Thoracic aorta (tissue), 2 donors: ENCODE measurements around the gene CPEB2. TPM values are rescaled to one million over a fixed set of nuclear protein-coding genes. Genes with fewer than 3 reads are reported as not detected.

Source experiments
- ATAC-seq: fragments of 150-250 bp; one replicate; pipeline ENCODE4 v1.8.0; 2017; ENCODE audit warnings: low read depth; ENCODE audit not compliant: insufficient number of reproducible peaks, low FRiP score
- DNase-seq: peaks from one replicate; pipeline ENCODE4 v3.0.0-alpha.2; 2020; ENCODE audit warnings: low spot score
- H3K27ac ChIP-seq, 2 donors: fragments of 200-600 bp; sonication (generic); 1 replicate in 1 of 2; 2 replicates in 1 of 2; pipeline ENCODE4 v1.5.1; 2016; ENCODE audit warnings: mild to moderate bottlenecking in 2 of 2, moderate library complexity in 2 of 2
- H3K27me3 ChIP-seq: fragments of 200-600 bp; sonication (generic); replicated peaks from 2 replicates; pipeline ENCODE4 v1.6.0; 2016; ENCODE audit warnings: mild to moderate bottlenecking; ENCODE audit not compliant: insufficient read depth
- H3K36me3 ChIP-seq: fragments of 200-600 bp; sonication (generic); one replicate; pipeline ENCODE4 v1.5.1; 2016
- H3K4me1 ChIP-seq, 2 donors: fragments of 200-600 bp; sonication (generic); 1 replicate in 1 of 2; 2 replicates in 1 of 2; pipeline versions ENCODE4 v1.5.1 to v1.6.0; 2016; ENCODE audit warnings: low read depth in 2 of 2, mild to moderate bottlenecking in 1 of 2; ENCODE audit not compliant: control insufficient read depth in 1 of 2
- H3K4me3 ChIP-seq: fragments of 200-600 bp; sonication (generic); 2 replicates; pipeline ENCODE4 v1.5.1; 2016; ENCODE audit warnings: mild to moderate bottlenecking
- H3K9me3 ChIP-seq: fragments of 200-600 bp; sonication (generic); 2 replicates; pipeline ENCODE4 v1.5.1; 2016
- total RNA-seq, 2 donors: library from RNA; depleted of rRNA; stranded (reverse); fragments of >200 nt; gene quantifications; one replicate each; pipeline versions ENCODE4 v1.1.0 to v1.2.3, GENCODE V29; 2016
- TF ChIP-seq, protein P1 (sequence below): fragments of 200-600 bp; sonication (generic); IDR thresholded peaks from one replicate; pipeline ENCODE4 v1.5.1; 2019; ENCODE audit warnings: antibody characterized with exemption

The CPEB2 gene
- total RNA-seq, 2 donors from 2014 or later = 31.0 to 33.4 TPM

DNA sequence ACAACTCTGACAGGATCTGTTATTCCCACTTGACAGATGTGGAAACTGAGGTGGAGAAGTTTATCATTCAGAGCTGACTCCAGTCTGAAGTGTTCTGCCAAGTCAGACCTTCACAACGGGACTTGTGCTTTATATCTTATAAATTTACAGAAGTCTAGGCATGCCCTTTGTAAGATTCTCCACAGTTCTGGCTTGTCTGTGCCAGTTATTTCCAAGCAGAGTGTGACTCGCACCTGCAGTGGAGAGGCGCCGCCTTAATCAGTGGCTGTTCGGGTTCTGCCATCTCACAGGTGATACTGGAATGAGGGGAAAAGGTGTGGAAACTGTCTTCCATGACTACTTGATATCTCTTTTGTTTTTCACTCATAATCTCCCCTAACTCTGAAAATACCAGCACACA, 63.2 kb downstream of the CPEB2 start:
- Histone ChIP-seq H3K4me3 (no peak overlapping the region), H3K9me3 (no peaks in the 10 kb centered on the region), H3K36me3 (peaks cover 4% of the 10 kb centered on the region), H3K27ac (peak overlapping the region; percentile 14 to 36), H3K4me1 (peaks cover 12 to 34% of the 10 kb centered on the region in 2 donors), H3K27me3 (no peaks in the 10 kb centered on the region)
- ATAC-seq = no peak
- DNase-seq = no peak
- TF ChIP-seq, protein P1, sequence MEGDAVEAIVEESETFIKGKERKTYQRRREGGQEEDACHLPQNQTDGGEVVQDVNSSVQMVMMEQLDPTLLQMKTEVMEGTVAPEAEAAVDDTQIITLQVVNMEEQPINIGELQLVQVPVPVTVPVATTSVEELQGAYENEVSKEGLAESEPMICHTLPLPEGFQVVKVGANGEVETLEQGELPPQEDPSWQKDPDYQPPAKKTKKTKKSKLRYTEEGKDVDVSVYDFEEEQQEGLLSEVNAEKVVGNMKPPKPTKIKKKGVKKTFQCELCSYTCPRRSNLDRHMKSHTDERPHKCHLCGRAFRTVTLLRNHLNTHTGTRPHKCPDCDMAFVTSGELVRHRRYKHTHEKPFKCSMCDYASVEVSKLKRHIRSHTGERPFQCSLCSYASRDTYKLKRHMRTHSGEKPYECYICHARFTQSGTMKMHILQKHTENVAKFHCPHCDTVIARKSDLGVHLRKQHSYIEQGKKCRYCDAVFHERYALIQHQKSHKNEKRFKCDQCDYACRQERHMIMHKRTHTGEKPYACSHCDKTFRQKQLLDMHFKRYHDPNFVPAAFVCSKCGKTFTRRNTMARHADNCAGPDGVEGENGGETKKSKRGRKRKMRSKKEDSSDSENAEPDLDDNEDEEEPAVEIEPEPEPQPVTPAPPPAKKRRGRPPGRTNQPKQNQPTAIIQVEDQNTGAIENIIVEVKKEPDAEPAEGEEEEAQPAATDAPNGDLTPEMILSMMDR = no peak

DNA sequence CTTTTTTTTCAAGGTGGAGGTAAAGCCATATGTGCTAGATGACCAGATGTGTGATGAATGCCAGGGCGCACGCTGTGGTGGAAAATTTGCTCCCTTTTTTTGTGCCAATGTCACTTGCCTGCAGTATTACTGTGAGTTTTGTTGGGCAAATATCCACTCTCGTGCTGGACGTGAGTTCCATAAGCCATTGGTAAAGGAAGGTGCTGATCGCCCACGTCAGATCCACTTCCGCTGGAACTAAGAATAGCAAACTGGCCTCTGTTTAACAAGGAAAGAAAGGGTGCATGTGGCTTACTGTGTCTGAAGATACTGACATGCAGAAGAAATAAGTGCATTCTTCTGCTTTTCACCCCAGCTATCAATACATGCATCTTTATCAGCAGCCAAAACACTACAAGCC, 63.9 kb downstream of the CPEB2 start:
- Histone ChIP-seq H3K4me3 (no peak overlapping the region), H3K27ac (peak overlapping the region; percentile 14 to 36), H3K9me3 (no peaks in the 10 kb centered on the region), H3K4me1 (peaks cover 13 to 35% of the 10 kb centered on the region in 2 donors), H3K36me3 (peaks cover 4% of the 10 kb centered on the region), H3K27me3 (no peaks in the 10 kb centered on the region)
- TF ChIP-seq, protein P1 = no peak
- no peak for ATAC-seq
- no peak for DNase-seq

DNA sequence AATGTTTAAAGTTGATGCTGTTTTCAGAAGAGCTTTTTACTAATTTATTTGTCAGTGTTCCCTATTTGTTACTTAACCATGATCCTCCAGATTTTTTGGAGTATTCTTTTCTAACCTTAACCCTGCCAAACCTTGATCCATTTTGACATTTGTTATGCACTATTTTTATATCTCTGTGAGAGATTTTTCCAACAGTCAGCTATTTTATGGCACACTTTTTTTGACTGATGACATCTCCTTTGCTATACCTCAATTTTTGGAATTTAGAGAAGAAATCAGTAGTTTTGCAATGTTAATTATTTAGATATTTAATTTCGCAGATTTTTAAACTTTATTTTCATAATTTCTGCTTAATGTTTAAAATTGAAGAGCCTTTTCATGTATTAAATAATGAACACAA, 66.0 kb downstream of the CPEB2 start:
- Histone ChIP-seq H3K4me3 (no peak overlapping the region), H3K27me3 (no peaks in the 10 kb centered on the region), H3K4me1 (peaks cover 15 to 35% of the 10 kb centered on the region in 2 donors), H3K27ac (no peak overlapping the region), H3K36me3 (no peaks in the 10 kb centered on the region), H3K9me3 (no peaks in the 10 kb centered on the region)
- DNase-seq (no peak), ATAC-seq (no peak)
- TF ChIP-seq, protein P1 = no peak

DNA sequence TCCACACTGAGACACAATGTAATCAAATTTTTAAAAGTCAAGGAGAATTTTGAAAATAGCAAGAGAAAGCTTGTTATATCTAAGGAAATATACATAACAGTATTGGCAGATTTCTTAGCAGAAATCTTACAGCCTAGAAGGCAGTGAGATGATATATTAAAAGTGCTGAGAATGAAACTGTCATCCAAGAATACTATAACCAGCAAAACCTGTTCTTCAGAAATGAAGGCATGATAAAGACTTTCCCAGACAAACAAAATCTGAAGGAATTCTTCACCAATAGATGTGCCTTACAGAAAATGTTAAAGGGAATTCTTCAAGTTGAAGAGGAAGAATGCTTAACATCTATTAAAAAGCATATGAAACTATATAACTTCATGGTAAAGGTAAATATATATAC, 73.6 kb downstream of the CPEB2 start:
- Histone ChIP-seq H3K27ac (no peak overlapping the region), H3K9me3 (peaks cover 18% of the 10 kb centered on the region), H3K4me1 (peaks cover 6 to 7% of the 10 kb centered on the region in 2 donors), H3K36me3 (no peaks in the 10 kb centered on the region), H3K4me3 (no peak overlapping the region), H3K27me3 (no peaks in the 10 kb centered on the region)
- ATAC-seq = no peak
- DNase-seq = no peak
- TF ChIP-seq, protein P1 = no peak

DNA sequence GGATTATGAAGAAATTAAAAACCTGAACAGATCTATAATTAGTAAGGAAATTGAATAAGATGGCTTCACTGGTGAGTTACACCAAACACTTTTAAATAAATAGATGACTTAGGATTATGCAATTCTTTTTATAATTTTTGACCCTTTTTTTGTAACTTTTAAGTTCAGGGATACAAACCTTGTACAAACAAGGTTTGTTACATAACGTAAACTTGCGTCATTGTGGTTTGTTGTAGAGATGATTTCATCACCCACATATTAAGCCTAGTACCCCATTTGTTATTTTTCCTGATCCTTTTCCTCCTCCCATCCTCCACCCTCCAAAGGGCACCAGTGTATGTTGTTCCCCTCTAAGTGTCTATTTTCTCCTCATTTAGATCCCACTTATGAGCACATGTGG, 75.7 kb downstream of the CPEB2 start:
- DNase-seq = no peak
- Histone ChIP-seq H3K27ac (no peak overlapping the region), H3K4me1 (peaks cover 3 to 7% of the 10 kb centered on the region in 2 donors), H3K27me3 (no peaks in the 10 kb centered on the region), H3K9me3 (peaks cover 18% of the 10 kb centered on the region), H3K36me3 (no peaks in the 10 kb centered on the region), H3K4me3 (no peak overlapping the region)
- no peak for ATAC-seq
- TF ChIP-seq, protein P1 = no peak
